HG02759 (cell line): ENCODE results near the gene DPY19L2.
A peak's percentile ranks its signal among the peaks of the same experiment; 100 is the strongest.
"Not testable (repeated sequence)": the region's sequence is repeated elsewhere in the genome, so short reads cannot be mapped to it uniquely, and the experiment has no call there.

Experiments
- ATAC-seq: cut with Tn5 transposase; IDR thresholded peaks from one replicate; pipeline ENCODE4 v1.9.1; 2021; ENCODE audit warnings: mild to moderate bottlenecking, moderate library complexity; ENCODE audit not compliant: unreplicated experiment

The DPY19L2 gene

DNA sequence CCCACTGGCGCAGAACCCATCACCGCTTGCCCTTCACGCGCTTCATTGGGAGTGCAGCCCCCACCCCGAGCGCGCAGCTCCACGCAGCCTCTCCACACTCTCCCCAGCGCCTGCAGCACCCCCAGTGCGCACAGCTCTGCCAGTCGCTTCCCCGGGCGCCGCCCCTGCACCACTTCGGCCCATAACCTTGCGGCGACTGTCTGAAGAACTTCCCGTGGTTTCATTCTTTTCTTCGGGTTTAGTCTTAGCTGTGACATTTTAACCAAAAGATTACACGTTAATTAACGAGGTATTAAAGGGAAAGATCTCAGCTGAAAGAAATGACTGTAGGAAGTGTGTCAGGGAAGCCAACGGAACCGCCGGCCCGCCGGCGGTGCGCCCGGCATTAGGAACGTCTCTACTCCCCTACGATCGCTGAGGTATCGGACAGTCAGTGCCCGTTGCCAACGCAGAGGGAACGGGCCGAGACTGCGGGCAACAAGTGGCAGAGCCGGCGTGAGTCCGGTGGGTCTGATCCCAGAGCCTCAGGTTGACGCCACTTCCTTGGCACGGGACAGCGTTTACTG lies 590 bp upstream of the DPY19L2 start:
- peak; percentile 59 for ATAC-seq

DNA sequence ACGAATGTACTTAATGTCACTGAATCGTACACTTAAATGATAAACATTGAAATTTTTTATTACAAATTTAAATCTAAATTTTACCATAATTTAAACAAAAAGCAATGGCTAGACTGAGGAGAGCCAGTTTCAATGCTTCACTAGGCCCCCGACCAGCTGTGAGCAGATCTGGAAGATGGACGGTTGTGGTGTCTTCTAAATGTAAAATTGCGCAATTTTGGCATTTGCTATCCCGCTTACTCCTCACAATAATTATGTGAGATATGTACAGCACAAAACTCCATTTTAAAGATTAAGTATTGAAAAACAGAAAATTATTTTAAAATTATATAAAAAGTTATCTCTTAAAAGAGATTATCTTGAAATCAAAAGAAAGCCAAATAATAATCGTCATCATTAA lies 5.3 kb downstream of the DPY19L2 start:
- ATAC-seq = not testable (repeated sequence)

- not testable (repeated sequence) for ATAC-seq
These were observed 9.8 kb downstream of the DPY19L2 start for GRCh38 chr12:63658501-63658900.

DNA sequence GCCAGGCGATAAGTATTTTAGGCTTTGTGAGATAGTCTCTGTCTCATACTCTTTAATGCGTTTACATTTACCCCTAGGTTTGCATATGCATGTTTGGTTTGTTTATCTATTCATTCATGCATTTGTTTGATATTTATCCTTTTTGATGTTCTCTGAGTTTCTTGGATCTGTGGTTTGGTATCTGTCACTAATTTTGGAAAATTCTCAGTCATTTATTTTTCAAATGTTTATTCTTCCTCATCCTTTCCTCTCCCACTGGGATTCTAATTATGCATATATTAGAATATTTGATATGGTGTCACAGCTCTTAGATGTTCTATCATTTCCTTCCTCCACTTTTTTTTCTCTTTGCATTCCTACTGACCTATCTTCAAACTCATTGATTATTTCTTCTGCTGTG lies 11.9 kb downstream of the DPY19L2 start:
- not testable (repeated sequence) for ATAC-seq

DNA sequence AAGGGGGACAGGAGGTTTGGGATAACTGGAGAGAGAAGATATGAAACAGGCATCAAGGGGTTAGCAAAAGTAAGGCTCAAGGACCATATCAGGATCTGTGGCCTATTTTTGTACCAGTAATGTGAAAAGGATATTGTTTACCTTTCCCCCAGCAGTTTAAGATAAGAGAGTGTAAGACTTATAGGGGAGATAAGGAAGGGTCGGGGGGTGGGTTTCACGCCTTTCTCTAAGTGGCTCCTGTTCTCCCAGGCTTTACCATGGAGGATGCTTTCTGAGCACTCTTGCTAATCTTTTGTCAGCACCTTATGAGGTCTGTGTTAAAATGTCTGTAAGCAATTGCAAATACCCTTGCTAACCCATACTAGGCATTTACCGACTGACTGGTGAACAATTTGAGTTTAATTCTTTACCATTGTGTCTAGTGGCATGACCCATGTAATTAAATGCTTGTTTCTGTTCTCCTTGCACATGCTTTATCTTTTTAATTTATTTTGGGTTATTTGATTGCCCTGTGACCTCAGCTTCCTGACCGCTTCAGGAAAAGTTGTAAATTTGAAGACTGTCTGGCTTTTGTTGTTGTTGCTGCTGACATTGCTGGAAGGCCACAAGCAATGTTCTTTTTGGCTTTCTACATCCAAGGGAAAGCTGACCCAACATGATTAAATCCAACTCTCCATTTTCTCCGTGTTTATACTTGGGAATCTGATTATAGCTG lies 12.6 kb downstream of the DPY19L2 start:
- ATAC-seq = not testable (repeated sequence)

DNA sequence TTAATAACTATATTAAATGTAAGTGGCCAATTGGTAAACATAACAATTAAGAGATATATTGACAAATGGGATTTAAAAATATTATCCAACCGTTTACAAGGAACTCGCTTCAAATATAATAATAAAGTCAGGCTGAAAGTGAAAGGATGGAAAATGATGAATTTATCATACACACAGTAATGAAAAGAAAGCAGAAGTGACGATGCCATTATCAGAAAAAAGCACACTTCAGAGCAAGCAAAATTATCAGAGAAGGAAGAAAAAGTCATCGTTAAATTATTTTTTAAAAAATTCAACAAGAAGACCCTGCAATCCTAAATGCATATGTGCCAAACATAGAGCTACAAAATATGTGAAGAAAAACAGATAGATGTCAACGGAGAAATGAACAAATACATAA lies 13.8 kb downstream of the DPY19L2 start:
- ATAC-seq = not testable (repeated sequence)

- ATAC-seq = not testable (repeated sequence)
These were observed 18.8 kb downstream of the DPY19L2 start for GRCh38 chr12:63649517-63649916.

DNA sequence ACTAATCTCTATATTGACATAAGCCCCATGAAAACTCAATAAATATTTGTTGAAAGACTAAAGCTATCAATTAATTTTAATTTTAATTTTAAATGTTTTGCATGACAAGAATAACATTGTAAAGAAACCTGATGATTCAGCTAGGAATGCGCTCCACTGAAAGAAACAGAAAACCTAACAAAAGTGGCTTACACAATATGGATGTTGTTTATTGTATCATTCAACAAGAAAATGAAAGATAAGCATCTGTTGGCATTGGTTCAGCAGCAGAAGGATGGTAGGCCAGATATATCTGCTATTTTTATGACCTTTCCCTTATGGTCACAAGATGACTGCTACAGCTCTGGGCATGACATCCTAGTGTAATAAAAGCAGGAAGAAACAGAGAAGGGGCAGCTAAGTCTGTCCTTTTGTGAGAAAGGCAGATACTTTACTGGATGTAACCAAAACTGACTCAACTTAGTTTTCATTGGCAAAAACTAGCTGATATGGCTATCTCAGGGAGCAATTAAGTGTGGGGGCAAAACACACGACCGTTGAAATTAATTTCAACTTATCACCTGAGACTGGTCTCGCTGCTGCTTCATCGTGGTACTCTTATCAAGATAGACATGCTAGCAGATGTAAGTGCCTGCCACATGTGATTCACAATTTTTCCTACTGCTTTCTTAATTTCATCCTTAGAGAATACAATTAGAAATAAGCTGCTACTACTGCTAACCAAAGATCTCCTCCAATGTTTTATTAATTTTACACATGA lies 24.7 kb downstream of the DPY19L2 start:
- not testable (repeated sequence) for ATAC-seq

GRCh38 chr12:63624258-63624657 lies 44.0 kb downstream of the DPY19L2 start:
- ATAC-seq = not testable (repeated sequence)

DNA sequence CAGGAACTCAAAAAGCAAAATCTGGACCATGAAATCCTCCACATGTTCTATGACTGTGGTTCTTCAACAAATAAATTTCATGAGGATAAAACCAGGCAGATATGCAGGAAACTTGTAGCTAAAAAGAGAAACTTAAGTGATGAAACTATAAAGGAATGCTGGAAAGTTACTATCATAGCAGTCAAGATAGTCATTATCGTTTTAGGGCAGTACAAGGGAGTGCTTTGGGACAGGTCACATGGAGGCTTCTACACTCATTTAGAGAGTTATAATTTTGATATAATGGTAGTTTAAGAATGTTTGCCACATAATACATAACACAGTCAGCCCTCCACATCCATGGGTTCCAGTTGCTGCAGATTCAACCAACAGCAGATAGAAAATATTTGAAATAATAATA lies 52.7 kb downstream of the DPY19L2 start:
- not testable (repeated sequence) for ATAC-seq

DNA sequence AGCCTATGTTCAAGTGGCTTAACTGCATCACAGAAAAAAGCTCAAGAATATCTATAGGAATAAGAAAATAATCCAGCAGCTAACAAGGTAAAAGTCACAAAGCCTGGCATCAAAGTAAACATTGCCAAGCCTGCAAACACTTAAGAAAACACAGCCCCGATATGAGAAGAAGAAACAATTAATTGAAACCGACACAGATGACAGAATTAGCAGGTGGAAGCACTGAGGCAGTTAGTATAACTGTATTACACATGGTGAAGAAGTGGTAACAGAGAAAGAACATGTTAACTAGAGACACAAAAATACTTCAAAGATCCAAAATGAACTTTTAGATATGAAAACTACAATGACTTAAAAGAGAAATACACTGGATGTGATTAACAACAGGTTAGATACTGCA lies 57.0 kb downstream of the DPY19L2 start:
- not testable (repeated sequence) for ATAC-seq

GRCh38 chr12:63609281-63609680 lies 59.0 kb downstream of the DPY19L2 start:
- not testable (repeated sequence) for ATAC-seq

- ATAC-seq = not testable (repeated sequence)
These were observed 63.3 kb downstream of the DPY19L2 start for GRCh38 chr12:63604985-63605384.

DNA sequence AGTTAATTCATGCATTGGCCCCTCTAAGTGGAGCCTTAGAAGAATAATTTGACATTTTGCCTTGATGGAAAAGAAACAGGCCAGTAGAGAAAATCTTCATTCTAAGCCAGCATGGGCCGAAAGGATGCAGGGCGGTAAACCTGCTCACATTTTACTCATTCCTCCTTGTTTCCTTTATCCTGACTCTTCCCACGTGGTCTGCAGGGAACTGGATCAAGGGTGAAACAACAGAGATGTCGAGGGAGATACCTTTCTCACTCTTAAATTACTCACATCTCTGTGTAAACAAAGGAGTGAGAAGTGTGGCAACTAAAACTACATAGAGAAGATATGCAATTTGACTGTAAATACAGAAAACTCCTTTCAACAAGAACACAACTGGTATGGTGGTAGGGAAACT lies 73.5 kb downstream of the DPY19L2 start:
- not testable (repeated sequence) for ATAC-seq

DNA sequence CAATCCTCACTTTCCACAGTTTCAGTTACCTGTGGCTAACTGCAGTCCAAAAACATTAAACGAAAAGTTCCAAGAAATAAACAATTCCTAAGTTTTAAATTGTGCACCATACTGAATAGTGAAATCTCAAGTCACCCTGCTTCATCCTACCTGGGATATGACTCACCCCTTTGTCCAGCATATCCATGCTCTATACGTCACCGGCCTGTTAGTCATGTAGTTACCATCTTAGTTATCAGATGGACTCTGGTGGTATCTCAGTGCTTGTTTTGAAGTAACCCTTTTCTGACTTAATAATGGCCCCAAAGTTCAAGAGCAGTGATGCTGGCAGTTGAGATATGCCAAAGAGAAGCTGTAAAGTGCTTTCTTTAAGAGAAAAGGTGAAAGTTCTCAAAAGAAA lies 83.9 kb downstream of the DPY19L2 start:
- ATAC-seq = not testable (repeated sequence)

DNA sequence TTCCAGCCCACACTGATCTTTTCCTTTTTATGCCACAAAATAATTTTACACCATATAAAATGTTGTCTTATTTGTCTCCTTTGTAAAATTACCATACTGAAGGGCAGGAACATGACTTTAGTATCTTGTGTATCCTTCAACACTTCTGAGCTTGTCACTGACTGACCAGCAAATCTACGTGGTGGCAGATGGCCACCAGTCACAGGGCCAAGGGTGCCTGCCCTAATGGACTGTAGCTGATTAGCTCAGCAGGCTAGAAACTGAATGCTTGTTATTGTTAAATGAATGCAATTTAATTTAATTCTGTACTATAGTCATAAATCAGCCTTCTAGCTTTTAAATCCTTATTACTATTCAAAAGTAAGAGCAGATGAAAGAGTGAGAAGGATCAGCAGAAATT lies 85.0 kb downstream of the DPY19L2 start:
- ATAC-seq = not testable (repeated sequence)

GRCh38 chr12:63577631-63578030 lies 90.7 kb downstream of the DPY19L2 start:
- ATAC-seq = not testable (repeated sequence)

- not testable (repeated sequence) for ATAC-seq
These were observed 96.3 kb downstream of the DPY19L2 start for GRCh38 chr12:63572038-63572437.

- not testable (repeated sequence) for ATAC-seq
These were observed 109.8 kb downstream of the DPY19L2 start for GRCh38 chr12:63558445-63558844.

GRCh38 chr12:63551397-63551796 lies 116.9 kb downstream of the DPY19L2 start:
- ATAC-seq = not testable (repeated sequence)

- not testable (repeated sequence) for ATAC-seq
These were observed 119.3 kb downstream of the DPY19L2 start for GRCh38 chr12:63549034-63549433.
